A549 (cell line): ENCODE data around the gene ARID3A.

Experiments
- CEBPB ChIP-seq, 2 experiments: fragments of >200 bp in 1 of 2; sonication (Bioruptor Twin) in 1 of 2; formaldehyde crosslinking in 1 of 2; IDR thresholded peaks; 2 replicates each; pipeline ENCODE4 v1.6.1; 2012 to 2016
- CHD4 ChIP-seq: fragments of 200-600 bp; sonication (generic); IDR thresholded peaks from 2 replicates; pipeline ENCODE4 v1.6.1; 2016; ENCODE audit warnings: antibody characterized with exemption, mild to moderate bottlenecking, borderline replicate concordance
- EP300 ChIP-seq, 2 experiments: fragments of >200 bp; sonication (Bioruptor Twin); formaldehyde crosslinking; IDR thresholded peaks; 2 replicates in 1 of 2; 3 replicates in 1 of 2; pipeline ENCODE4 v1.6.1; 2016 to 2017
- JUNB ChIP-seq: fragments of >200 bp; sonication (Bioruptor Twin); formaldehyde crosslinking; IDR thresholded peaks from 2 replicates; pipeline ENCODE4 v1.6.1; 2016
- MAZ ChIP-seq: fragments of 150-350 bp; IDR thresholded peaks from 2 replicates; pipeline ENCODE4 v1.6.1; 2014; ENCODE audit warnings: antibody characterized with exemption, low read depth, low read length, borderline replicate concordance
- POLR2A ChIP-seq: IDR thresholded peaks from 2 replicates; pipeline ENCODE4 v1.6.1; 2012; ENCODE audit warnings: mild to moderate bottlenecking, low read length
- RCOR1 ChIP-seq: fragments of 150-350 bp; IDR thresholded peaks from 2 replicates; pipeline ENCODE4 v1.6.1; 2014; ENCODE audit warnings: antibody characterized with exemption, low read length, low read depth
- RNF2 ChIP-seq: fragments of 200-600 bp; sonication (generic); IDR thresholded peaks from 2 replicates; pipeline ENCODE4 v1.6.1; 2016; ENCODE audit warnings: low read depth, mild to moderate bottlenecking, antibody characterized with exemption, moderate library complexity, borderline replicate concordance
- TF ChIP-seq, protein P1 (sequence below): fragments of >200 bp; sonication (Bioruptor Twin); formaldehyde crosslinking; IDR thresholded peaks from 3 replicates; pipeline ENCODE4 v1.5.1; 2016
- TF ChIP-seq, protein P2 (sequence below): IDR thresholded peaks from 2 replicates; pipeline ENCODE4 v1.6.1; 2012

DNA sequence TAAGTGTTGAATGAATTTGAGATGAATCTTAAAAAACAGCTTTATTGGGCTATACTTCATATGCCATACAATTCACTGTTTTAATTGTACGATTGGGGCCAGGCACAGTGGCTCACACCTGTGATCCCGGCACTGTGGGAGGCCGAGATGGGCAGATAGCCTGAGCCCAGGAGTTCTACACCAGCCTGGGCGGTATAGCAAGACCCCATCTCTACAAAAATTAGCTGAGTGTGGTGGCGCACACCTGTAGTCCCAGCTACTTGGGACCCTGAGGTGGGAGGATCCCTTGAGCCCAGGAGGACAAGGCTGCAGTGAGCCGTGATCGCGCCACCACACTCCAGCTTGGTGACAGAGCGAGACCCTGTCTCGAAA lies 10.3 kb downstream of the ARID3A start:
- TF ChIP-seq RCOR1 (no peak), RNF2 (no peak), MAZ (no peak), EP300 (IDR thresholded peaks at IDR 0.05) (no peak), CHD4 (no peak), POLR2A (no peak), CEBPB (IDR thresholded peaks at IDR 0.05) (no peak), JUNB (no peak)
- TF ChIP-seq, protein P1, sequence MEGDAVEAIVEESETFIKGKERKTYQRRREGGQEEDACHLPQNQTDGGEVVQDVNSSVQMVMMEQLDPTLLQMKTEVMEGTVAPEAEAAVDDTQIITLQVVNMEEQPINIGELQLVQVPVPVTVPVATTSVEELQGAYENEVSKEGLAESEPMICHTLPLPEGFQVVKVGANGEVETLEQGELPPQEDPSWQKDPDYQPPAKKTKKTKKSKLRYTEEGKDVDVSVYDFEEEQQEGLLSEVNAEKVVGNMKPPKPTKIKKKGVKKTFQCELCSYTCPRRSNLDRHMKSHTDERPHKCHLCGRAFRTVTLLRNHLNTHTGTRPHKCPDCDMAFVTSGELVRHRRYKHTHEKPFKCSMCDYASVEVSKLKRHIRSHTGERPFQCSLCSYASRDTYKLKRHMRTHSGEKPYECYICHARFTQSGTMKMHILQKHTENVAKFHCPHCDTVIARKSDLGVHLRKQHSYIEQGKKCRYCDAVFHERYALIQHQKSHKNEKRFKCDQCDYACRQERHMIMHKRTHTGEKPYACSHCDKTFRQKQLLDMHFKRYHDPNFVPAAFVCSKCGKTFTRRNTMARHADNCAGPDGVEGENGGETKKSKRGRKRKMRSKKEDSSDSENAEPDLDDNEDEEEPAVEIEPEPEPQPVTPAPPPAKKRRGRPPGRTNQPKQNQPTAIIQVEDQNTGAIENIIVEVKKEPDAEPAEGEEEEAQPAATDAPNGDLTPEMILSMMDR, result no peak
- TF ChIP-seq, protein P2, sequence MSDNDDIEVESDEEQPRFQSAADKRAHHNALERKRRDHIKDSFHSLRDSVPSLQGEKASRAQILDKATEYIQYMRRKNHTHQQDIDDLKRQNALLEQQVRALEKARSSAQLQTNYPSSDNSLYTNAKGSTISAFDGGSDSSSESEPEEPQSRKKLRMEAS, result no peak
